HEK293 (cell line): ENCODE results near the gene GLG1.
A peak's percentile ranks its signal among the peaks of the same experiment; 100 is the strongest.

Experiments
- CTCF ChIA-PET: fragments of 350-600 bp; formaldehyde crosslinking; extraction: SDS; loops from one replicate; lab custom pipeline; 2021; ENCODE audit warnings: antibody characterized with exemption; lab: Yijun Ruan, JAX
- POLR2A ChIA-PET: fragments of 300-600 bp; formaldehyde crosslinking; extraction: SDS; loops from one replicate; lab custom pipeline; 2020; ENCODE audit warnings: antibody characterized with exemption, inconsistent platforms; lab: Yijun Ruan, JAX
- H3K27ac ChIP-seq: fragments of 200-500 bp; sonication (Bioruptor generic); 2 replicates; pipeline ENCODE4 v1.5.1; 2014; ENCODE audit warnings: low read depth, low read length, control low read depth, inconsistent platforms; ENCODE audit errors: extremely low read depth
- H3K36me3 ChIP-seq, 2 experiments: fragments of 200-500 bp in 1 of 2; sonication (Bioruptor generic) in 1 of 2; 1 replicate in 1 of 2; 2 replicates in 1 of 2; pipeline ENCODE4 v1.5.1; 2014 to 2017; ENCODE audit warnings: inconsistent platforms in 2 of 2, low read length in 2 of 2; ENCODE audit not compliant: control insufficient read depth in 2 of 2, insufficient read depth in 1 of 2
- H3K4me1 ChIP-seq: fragments of 200-500 bp; sonication (Bioruptor generic); 2 replicates; pipeline ENCODE4 v1.5.1; 2014; ENCODE audit warnings: mild to moderate bottlenecking, low read length, inconsistent platforms; ENCODE audit not compliant: control insufficient read depth, insufficient read depth
- H3K4me3 ChIP-seq: 2 replicates; pipeline ENCODE4 v1.5.1; 2011; ENCODE audit warnings: low read depth, mild to moderate bottlenecking, control low read depth, low read length, moderate library complexity
- H3K9me3 ChIP-seq: fragments of 200-500 bp; sonication (Bioruptor generic); 2 replicates; pipeline ENCODE4 v1.5.1; 2014; ENCODE audit warnings: low read depth, low read length, inconsistent platforms; ENCODE audit not compliant: control insufficient read depth, insufficient read depth
- ATF2 ChIP-seq: fragments of 450-650 bp; formaldehyde crosslinking; IDR thresholded peaks from 2 replicates; pipeline ENCODE4 v1.5.1; 2016; ENCODE audit warnings: missing biosample characterization, missing genetic modification characterization, low read depth
- GFI1B ChIP-seq: fragments of 450-650 bp; formaldehyde crosslinking; IDR thresholded peaks from 2 replicates; pipeline ENCODE4 v1.5.1; 2016; ENCODE audit warnings: missing biosample characterization, missing genetic modification characterization
- HOXC10 ChIP-seq: sonication (generic); formaldehyde crosslinking; IDR thresholded peaks from 2 replicates; pipeline ENCODE4 v1.8.1; 2023; ENCODE audit warnings: mild to moderate bottlenecking, missing genetic modification reagents
- KLF17 ChIP-seq: fragments of 450-650 bp; formaldehyde crosslinking; IDR thresholded peaks from 2 replicates; pipeline ENCODE4 v1.5.1; 2016; ENCODE audit warnings: missing biosample characterization, missing genetic modification characterization
- PRDM10 ChIP-seq: fragments of 450-650 bp; formaldehyde crosslinking; IDR thresholded peaks from 2 replicates; pipeline ENCODE4 v1.5.1; 2016; ENCODE audit warnings: missing biosample characterization, missing genetic modification characterization
- SCRT1 ChIP-seq: fragments of 450-650 bp; formaldehyde crosslinking; IDR thresholded peaks from 2 replicates; pipeline ENCODE4 v1.5.1; 2016; ENCODE audit warnings: missing biosample characterization, missing genetic modification characterization, borderline replicate concordance
- SP7 ChIP-seq: fragments of 450-650 bp; formaldehyde crosslinking; IDR thresholded peaks from 2 replicates; pipeline ENCODE4 v1.5.1; 2016; ENCODE audit warnings: missing biosample characterization, missing genetic modification characterization
- YY1 ChIP-seq: fragments of 450-650 bp; formaldehyde crosslinking; IDR thresholded peaks from 2 replicates; pipeline ENCODE4 v1.5.1; 2018; ENCODE audit warnings: missing biosample characterization, missing genetic modification characterization
- ZBTB17 ChIP-seq: fragments of 450-650 bp; formaldehyde crosslinking; IDR thresholded peaks from 2 replicates; pipeline ENCODE4 v1.5.1; 2016; ENCODE audit warnings: missing biosample characterization, missing genetic modification characterization
- ZBTB49 ChIP-seq: fragments of 450-650 bp; formaldehyde crosslinking; IDR thresholded peaks from 2 replicates; pipeline ENCODE4 v1.5.1; 2016; ENCODE audit warnings: missing biosample characterization, missing genetic modification characterization, low read depth
- ZNF138 ChIP-seq: fragments of 450-650 bp; formaldehyde crosslinking; IDR thresholded peaks from 2 replicates; pipeline ENCODE4 v1.5.1; 2016; ENCODE audit warnings: missing biosample characterization, missing genetic modification characterization, borderline replicate concordance
- ZNF184 ChIP-seq: fragments of 450-650 bp; IDR thresholded peaks from 2 replicates; pipeline ENCODE4 v1.5.1; 2018; ENCODE audit warnings: missing biosample characterization, mild to moderate bottlenecking, missing genetic modification characterization
- ZNF335 ChIP-seq: fragments of 450-650 bp; formaldehyde crosslinking; conservative IDR thresholded peaks from 2 replicates; pipeline ENCODE4 v1.5.1; 2016; ENCODE audit warnings: missing biosample characterization, missing genetic modification characterization
- ZNF510 ChIP-seq: fragments of 450-650 bp; formaldehyde crosslinking; IDR thresholded peaks from 2 replicates; pipeline ENCODE4 v1.5.1; 2018; ENCODE audit warnings: mild to moderate bottlenecking, missing genetic modification characterization, missing biosample characterization; ENCODE audit not compliant: insufficient replicate concordance
- ZNF544 ChIP-seq: fragments of 450-650 bp; formaldehyde crosslinking; IDR thresholded peaks from 2 replicates; pipeline ENCODE4 v1.5.0; 2017; ENCODE audit warnings: missing biosample characterization, missing genetic modification characterization
- ZNF600 ChIP-seq: fragments of 450-650 bp; formaldehyde crosslinking; IDR thresholded peaks from 2 replicates; pipeline ENCODE4 v1.5.1; 2016; ENCODE audit warnings: missing biosample characterization, missing genetic modification characterization
- ZNF670 ChIP-seq: fragments of 450-650 bp; formaldehyde crosslinking; IDR thresholded peaks from 2 replicates; pipeline ENCODE4 v1.5.1; 2016; ENCODE audit warnings: missing biosample characterization, missing genetic modification characterization, low read depth
- ZNF830 ChIP-seq: fragments of 450-650 bp; IDR thresholded peaks from 2 replicates; pipeline ENCODE4 v1.5.0; 2018; ENCODE audit warnings: missing biosample characterization, missing genetic modification characterization, low read depth, mild to moderate bottlenecking, moderate library complexity

GLG1 gene

GRCh38 chr16:74577882-74578366, 29.0 kb downstream of the GLG1 start (continued):
- TF ChIP-seq ZNF600 (peak; percentile 48; the same call in 1 of the 2 replicates), ZBTB49 (no peak)

GRCh38 chr16:74575807-74576643, 30.9 kb downstream of the GLG1 start:
- Histone ChIP-seq H3K4me1 (peaks cover 11% of the 10 kb centered on the region), H3K27ac (no peak overlapping the region; the same call in 1 of the 2 replicates), H3K36me3 (no peaks in the 10 kb centered on the region), H3K4me3 (no peak overlapping the region)
- POLR2A ChIA-PET = no interaction called here
- TF ChIP-seq ZNF670 (tag by site-specific recombination) = no peak
- TF ChIP-seq ZNF600 = 0 out of 2 replicates have a peak, but pooled peaks have one; percentile 44
- no peak for TF ChIP-seq SCRT1
- TF ChIP-seq, all 188 proteins: peak for 1
- CTCF ChIA-PET = interaction anchor here (0.6 kb wide), 1 partner anchor 12 kb away, joined by 4 read pairs; no protein-coding TSS in a partner anchor
- no peaks in the 10 kb centered on the region for H3K9me3 ChIP-seq

- CTCF ChIA-PET = no interaction called here
- no peak overlapping the region for H3K4me3 ChIP-seq
- H3K27ac ChIP-seq = no peak overlapping the region
- H3K9me3 ChIP-seq = no peaks in the 10 kb centered on the region
- POLR2A ChIA-PET = no interaction called here
- TF ChIP-seq ATF2 (tag by site-specific recombination) (peak; percentile 87), PRDM10 (tag by site-specific recombination) (peak; percentile 27; the same call in 1 of the 2 replicates), SP7 (tag by site-specific recombination) (no peak)
- H3K36me3 ChIP-seq = no peaks in the 10 kb centered on the region
- peaks cover 9% of the 10 kb centered on the region for H3K4me1 ChIP-seq
These were observed 31.6 kb downstream of the GLG1 start for GRCh38 chr16:74575175-74575806.

GRCh38 chr16:74574146-74574545, 32.8 kb downstream of the GLG1 start:
- Histone ChIP-seq H3K27ac (no peak overlapping the region), H3K4me1 (peaks cover 11% of the 10 kb centered on the region), H3K4me3 (no peak overlapping the region), H3K9me3 (no peaks in the 10 kb centered on the region), H3K36me3 (no peaks in the 10 kb centered on the region)
- POLR2A ChIA-PET = interaction anchor here (1.1 kb wide), 1 partner anchor 32 kb away, joined by 3 read pairs; the partner anchor contains the start of gene GLG1
- CTCF ChIA-PET = interaction anchor here (0.6 to 0.9 kb wide), 2 partner anchors 14 to 19 kb away, joined by 3 read pairs; no protein-coding TSS in a partner anchor
- TF ChIP-seq YY1 (tag by site-specific recombination) = no peak
- TF ChIP-seq ZNF510 (tag by site-specific recombination) = no peak
- TF ChIP-seq HOXC10 (CRISPR knock-in tag) = no peak
- TF ChIP-seq ZNF138 (tag by site-specific recombination) = no peak
- no peak for TF ChIP-seq GFI1B
- no peak for TF ChIP-seq KLF17 (tag by site-specific recombination)
- TF ChIP-seq SP7 (tag by site-specific recombination) = no peak
- no peak for TF ChIP-seq ZNF184 (tag by site-specific recombination)
- no peak for TF ChIP-seq ZNF830 (tag by site-specific recombination)
- no peak for TF ChIP-seq ZNF544 (tag by site-specific recombination)
- no peak for TF ChIP-seq ZBTB17 (tag by site-specific recombination)
- TF ChIP-seq ZNF335 (tag by site-specific recombination) = no peak
- no peak for TF ChIP-seq SCRT1
- TF ChIP-seq ZNF600 = no peak
